Keratinocyte (primary cell): ENCODE results near the gene C11orf16. TPM values are rescaled to one million over a fixed set of nuclear protein-coding genes. Genes with fewer than 3 reads are reported as not detected.

Experiments
- DNase-seq: peaks from one replicate; pipeline ENCODE4 v3.0.0-alpha.2; 2011; ENCODE audit warnings: low read depth, missing footprints, low spot score
- FAIRE-seq: peaks from 2 replicates; lab custom pipeline; 2011; peaks lifted over from hg19 to GRCh38; lab: Jason Lieb, UNC
- H2AFZ ChIP-seq: 2 replicates; pipeline ENCODE4 v1.6.0; 2012; ENCODE audit warnings: low read length, control low read depth, inconsistent platforms; ENCODE audit not compliant: control insufficient read depth
- H3K27ac ChIP-seq: 2 replicates; pipeline ENCODE4 v1.5.1; 2011; ENCODE audit warnings: low read length; ENCODE audit not compliant: control insufficient read depth, insufficient read depth
- H3K27me3 ChIP-seq: 3 replicates; pipeline ENCODE4 v1.6.0; 2011; ENCODE audit warnings: low read length; ENCODE audit not compliant: control insufficient read depth, insufficient read depth; ENCODE audit errors: extremely low read depth
- H3K36me3 ChIP-seq, 2 experiments: 2 replicates in 1 of 2; 3 replicates in 1 of 2; pipeline ENCODE4 v1.5.1; 2011; ENCODE audit warnings: low read length in 2 of 2, mild to moderate bottlenecking in 1 of 2; ENCODE audit not compliant: control insufficient read depth in 2 of 2, insufficient read depth in 2 of 2; ENCODE audit errors: extremely low read depth in 1 of 2
- H3K4me1 ChIP-seq: 3 replicates; pipeline ENCODE4 v1.5.1; 2011; ENCODE audit warnings: low read length; ENCODE audit not compliant: control insufficient read depth, insufficient read depth; ENCODE audit errors: extremely low read depth
- H3K4me2 ChIP-seq: 3 replicates; pipeline ENCODE4 v1.6.0; 2011; ENCODE audit warnings: low read depth, low read length; ENCODE audit not compliant: control insufficient read depth, insufficient read depth; ENCODE audit errors: extremely low read depth
- H3K4me3 ChIP-seq, 3 experiments: fragments of 200-600 bp in 1 of 3; sonication (generic) in 1 of 3; 2 replicates in 2 of 3; 3 replicates in 1 of 3; pipeline ENCODE4 v1.5.1; 2011 to 2016; ENCODE audit warnings: low read length in 3 of 3, mild to moderate bottlenecking in 3 of 3, control low read depth in 2 of 3, inconsistent platforms in 1 of 3, low read depth in 1 of 3, mixed read lengths in 1 of 3, mixed run types in 1 of 3, moderate library complexity in 1 of 3; ENCODE audit not compliant: control insufficient read depth in 2 of 3, insufficient read depth in 2 of 3; ENCODE audit errors: extremely low read depth in 1 of 3
- H3K79me2 ChIP-seq: 2 replicates; pipeline ENCODE4 v1.6.0; 2012; ENCODE audit warnings: low read length; ENCODE audit not compliant: control insufficient read depth, insufficient read depth
- H3K9ac ChIP-seq: 3 replicates; pipeline ENCODE4 v1.6.0; 2011; ENCODE audit warnings: low read length; ENCODE audit not compliant: control insufficient read depth, insufficient read depth; ENCODE audit errors: extremely low read depth
- H3K9me1 ChIP-seq: 3 replicates; pipeline ENCODE4 v1.6.0; 2011; ENCODE audit warnings: low read length; ENCODE audit not compliant: control insufficient read depth, insufficient read depth; ENCODE audit errors: extremely low read depth
- H3K9me3 ChIP-seq: 2 replicates; pipeline ENCODE4 v1.5.1; 2012; ENCODE audit warnings: low read depth, low read length; ENCODE audit not compliant: control insufficient read depth
- H4K20me1 ChIP-seq: 3 replicates; pipeline ENCODE4 v1.6.0; 2011; ENCODE audit warnings: low read length; ENCODE audit not compliant: control insufficient read depth, insufficient read depth; ENCODE audit errors: extremely low read depth
- EZH2 ChIP-seq: IDR thresholded peaks from one replicate; pipeline ENCODE4 v1.6.1; 2012; ENCODE audit warnings: inconsistent platforms, mild to moderate bottlenecking, low read length, moderate library complexity
- dilution Hi-C: fragments of 300-500 bp; cut with MboI; formaldehyde crosslinking; loops from one replicate; pipeline ENCODE4 v1.7.0; 2020; ENCODE audit warnings: low sequenced_read_pairs; ENCODE audit not compliant: extremely low pct_ligation_motif_present
- polyA plus RNA-seq, 5 experiments: library from polyadenylated mRNA; depleted of rRNA in 3 of 5; stranded (reverse) in 3 of 5; stranded (forward) in 1 of 5; unstranded in 1 of 5; fragments of >200 nt; gene quantifications; 1 replicate in 1 of 5; 2 replicates in 3 of 5; 3 replicates in 1 of 5; pipeline versions ENCODE4 v1.2.1 to v1.2.3, GENCODE V29; 2011 to 2012; ENCODE audit warnings: missing spikeins in 2 of 5, low read depth in 1 of 5, low replicate concordance in 1 of 5
- TF ChIP-seq, protein P1 (sequence below), 3 experiments: IDR thresholded peaks in 1 of 3; conservative IDR thresholded peaks in 1 of 3; optimal IDR thresholded peaks in 1 of 3; 2 replicates in 2 of 3; 3 replicates in 1 of 3; pipeline versions ENCODE3 to v1.5.1; 2011; ENCODE audit warnings: low read length in 3 of 3, mild to moderate bottlenecking in 3 of 3, moderate library complexity in 2 of 3, control low read depth in 1 of 3, inconsistent platforms in 1 of 3; ENCODE audit not compliant: insufficient read depth in 2 of 3; ENCODE audit errors: extremely low read depth in 1 of 3

The C11orf16 gene
- polyA plus RNA-seq, 1 donor (not counting 4 experiments of a cell fraction or from before 2014, with no cell fraction given): not detected

- DNase-seq (no peak), FAIRE-seq (no peak)
- no peaks in the 10 kb centered on the region for H3K9me1 ChIP-seq
- no peaks in the 10 kb centered on the region for H3K79me2 ChIP-seq
- H3K27me3 ChIP-seq: no peaks in the 10 kb centered on the region
- H3K9ac ChIP-seq: no peak overlapping the region
- H3K36me3 ChIP-seq: no peaks in the 10 kb centered on the region
- H3K4me1 ChIP-seq: no peaks in the 10 kb centered on the region
- TF ChIP-seq, protein P1, sequence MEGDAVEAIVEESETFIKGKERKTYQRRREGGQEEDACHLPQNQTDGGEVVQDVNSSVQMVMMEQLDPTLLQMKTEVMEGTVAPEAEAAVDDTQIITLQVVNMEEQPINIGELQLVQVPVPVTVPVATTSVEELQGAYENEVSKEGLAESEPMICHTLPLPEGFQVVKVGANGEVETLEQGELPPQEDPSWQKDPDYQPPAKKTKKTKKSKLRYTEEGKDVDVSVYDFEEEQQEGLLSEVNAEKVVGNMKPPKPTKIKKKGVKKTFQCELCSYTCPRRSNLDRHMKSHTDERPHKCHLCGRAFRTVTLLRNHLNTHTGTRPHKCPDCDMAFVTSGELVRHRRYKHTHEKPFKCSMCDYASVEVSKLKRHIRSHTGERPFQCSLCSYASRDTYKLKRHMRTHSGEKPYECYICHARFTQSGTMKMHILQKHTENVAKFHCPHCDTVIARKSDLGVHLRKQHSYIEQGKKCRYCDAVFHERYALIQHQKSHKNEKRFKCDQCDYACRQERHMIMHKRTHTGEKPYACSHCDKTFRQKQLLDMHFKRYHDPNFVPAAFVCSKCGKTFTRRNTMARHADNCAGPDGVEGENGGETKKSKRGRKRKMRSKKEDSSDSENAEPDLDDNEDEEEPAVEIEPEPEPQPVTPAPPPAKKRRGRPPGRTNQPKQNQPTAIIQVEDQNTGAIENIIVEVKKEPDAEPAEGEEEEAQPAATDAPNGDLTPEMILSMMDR (optimal IDR thresholded peaks at IDR 0.05 in 1 of 3, IDR thresholded peaks at IDR 0.05 in 1 of 3, conservative IDR thresholded peaks at IDR 0.05 in 1 of 3; ENCODE audit: extremely low read depth in 1 of 3, insufficient read depth in 2 of 3, low read length in 3 of 3): no peak
- TF ChIP-seq EZH2: no peak
- no peak overlapping the region for H3K27ac ChIP-seq
- H4K20me1 ChIP-seq: no peaks in the 10 kb centered on the region
- H2AFZ ChIP-seq: no peak overlapping the region
- no peaks in the 10 kb centered on the region for H3K9me3 ChIP-seq
- H3K4me3 ChIP-seq: no peak overlapping the region
- no peak overlapping the region for H3K4me2 ChIP-seq
- dilution Hi-C loops: no loop called here
Measured at GRCh38 chr11:8973121-8973520, 40.4 kb upstream of the C11orf16 start.

- Histone ChIP-seq H3K27me3 (no peaks in the 10 kb centered on the region), H3K27ac (no peak overlapping the region), H3K36me3 (no peaks in the 10 kb centered on the region), H3K4me1 (no peaks in the 10 kb centered on the region), H3K9me3 (no peaks in the 10 kb centered on the region), H4K20me1 (no peaks in the 10 kb centered on the region), H3K9me1 (no peaks in the 10 kb centered on the region), H3K4me3 (no peak overlapping the region), H3K4me2 (no peak overlapping the region), H3K79me2 (no peaks in the 10 kb centered on the region), H2AFZ (no peak overlapping the region), H3K9ac (no peak overlapping the region)
- no peak for DNase-seq
- dilution Hi-C loops: no loop called here
- no peak for FAIRE-seq
- TF ChIP-seq EZH2: no peak
- TF ChIP-seq, protein P1 (optimal IDR thresholded peaks at IDR 0.05 in 1 of 3, IDR thresholded peaks at IDR 0.05 in 1 of 3, conservative IDR thresholded peaks at IDR 0.05 in 1 of 3; ENCODE audit: extremely low read depth in 1 of 3, insufficient read depth in 2 of 3, low read length in 3 of 3): no peak
Measured at GRCh38 chr11:8971924-8972316, 39.2 kb upstream of the C11orf16 start.
